ENCODE measurements around the gene STAC3. TPM values are rescaled to one million over a fixed set of nuclear protein-coding genes. Genes with fewer than 3 reads are reported as not detected.

STAC3 gene
- total and polyA plus RNA-seq, 2 of the 13 experiments (the other 11 are each of a cell fraction or from before 2014, with no cell fraction given): 0.18 to 0.22 TPM

- TF ChIP-seq AHDC1 (CRISPR knock-in tag; IDR thresholded peaks at IDR 0.05; ENCODE audit: borderline replicate concordance) (no peak), ZC3H13 (CRISPR knock-in tag; IDR thresholded peaks at IDR 0.05) (no peak), MAFK (conservative IDR thresholded peaks at IDR 0.05 in 1 of 2, IDR thresholded peaks at IDR 0.05 in 1 of 2; ENCODE audit: low read length in 2 of 2) (peak; percentile 14 to 52; a peak in 1 of 4 replicates), MAFF (IDR thresholded peaks at IDR 0.05; ENCODE audit: low read depth, low read length) (0 out of 2 replicates have a peak, but pooled peaks have one; percentile 12), EP300 (IDR thresholded peaks at IDR 0.05; ENCODE audit: low read depth in 2 of 2, low read length in 2 of 2) (no peak), EP300 (CRISPR knock-in tag; IDR thresholded peaks at IDR 0.05; ENCODE audit: borderline replicate concordance) (no peak)
Measured at GRCh38 chr12:57196439-57196838, 54.5 kb downstream of the STAC3 start (continued).
